Lower lobe of right lung (tissue), 2 donors: Measurements from ENCODE around the gene SLC19A1. TPM values are rescaled to one million over a fixed set of nuclear protein-coding genes. Genes with fewer than 3 reads are reported as not detected.
A peak's percentile ranks its signal among the peaks of the same experiment; 100 is the strongest.

Source experiments
- ATAC-seq, 2 donors: fragments of 200-7000 bp; cut with Tn5 transposase; one replicate each; pipeline ENCODE4 v1.9.1; 2020 to 2022; ENCODE audit warnings: mild to moderate bottlenecking in 2 of 2, moderate library complexity in 2 of 2
- DNase-seq: peaks from one replicate; pipeline ENCODE4 v3.0.0-alpha.2; 2020
- H3K27ac ChIP-seq: fragments of 200-600 bp; one replicate; pipeline ENCODE4 v1.8.0; 2022
- H3K27me3 ChIP-seq: fragments of 200-600 bp; one replicate; pipeline ENCODE4 v1.8.0; 2022; ENCODE audit warnings: low read depth
- H3K36me3 ChIP-seq: fragments of 200-600 bp; one replicate; pipeline ENCODE4 v1.8.0; 2022; ENCODE audit warnings: mild to moderate bottlenecking
- H3K4me1 ChIP-seq: fragments of 200-600 bp; one replicate; pipeline ENCODE4 v1.8.0; 2022
- H3K4me3 ChIP-seq: fragments of 200-600 bp; one replicate; pipeline ENCODE4 v1.8.0; 2022; ENCODE audit warnings: mild to moderate bottlenecking
- H3K9me3 ChIP-seq: fragments of 200-600 bp; one replicate; pipeline ENCODE4 v1.8.0; 2022
- intact Hi-C: fragments of 100-400 bp; cut with DNase I; formaldehyde crosslinking; loops from one replicate; pipeline ENCODE4 v1.11.0; 2022
- total RNA-seq: library from RNA; stranded (reverse); fragmentation: NEBNext Ultra II Directional; extraction: Animal tissue kit (Norgen Biotek cat#: 25700); gene quantifications from one replicate; pipeline ENCODE4 v1.2.1, GENCODE V29; 2021
- TF ChIP-seq, protein P1 (sequence below): fragments of 200-600 bp; IDR thresholded peaks from one replicate; pipeline ENCODE4 v1.8.0; 2022; ENCODE audit warnings: antibody characterized with exemption, mild to moderate bottlenecking
- donor health status: DM: no; HTN: yes; CAD: no; lungs with severe emphysema.

Gene SLC19A1
- total RNA-seq, 1 donor from 2014 or later, result 50.7 TPM

DNA sequence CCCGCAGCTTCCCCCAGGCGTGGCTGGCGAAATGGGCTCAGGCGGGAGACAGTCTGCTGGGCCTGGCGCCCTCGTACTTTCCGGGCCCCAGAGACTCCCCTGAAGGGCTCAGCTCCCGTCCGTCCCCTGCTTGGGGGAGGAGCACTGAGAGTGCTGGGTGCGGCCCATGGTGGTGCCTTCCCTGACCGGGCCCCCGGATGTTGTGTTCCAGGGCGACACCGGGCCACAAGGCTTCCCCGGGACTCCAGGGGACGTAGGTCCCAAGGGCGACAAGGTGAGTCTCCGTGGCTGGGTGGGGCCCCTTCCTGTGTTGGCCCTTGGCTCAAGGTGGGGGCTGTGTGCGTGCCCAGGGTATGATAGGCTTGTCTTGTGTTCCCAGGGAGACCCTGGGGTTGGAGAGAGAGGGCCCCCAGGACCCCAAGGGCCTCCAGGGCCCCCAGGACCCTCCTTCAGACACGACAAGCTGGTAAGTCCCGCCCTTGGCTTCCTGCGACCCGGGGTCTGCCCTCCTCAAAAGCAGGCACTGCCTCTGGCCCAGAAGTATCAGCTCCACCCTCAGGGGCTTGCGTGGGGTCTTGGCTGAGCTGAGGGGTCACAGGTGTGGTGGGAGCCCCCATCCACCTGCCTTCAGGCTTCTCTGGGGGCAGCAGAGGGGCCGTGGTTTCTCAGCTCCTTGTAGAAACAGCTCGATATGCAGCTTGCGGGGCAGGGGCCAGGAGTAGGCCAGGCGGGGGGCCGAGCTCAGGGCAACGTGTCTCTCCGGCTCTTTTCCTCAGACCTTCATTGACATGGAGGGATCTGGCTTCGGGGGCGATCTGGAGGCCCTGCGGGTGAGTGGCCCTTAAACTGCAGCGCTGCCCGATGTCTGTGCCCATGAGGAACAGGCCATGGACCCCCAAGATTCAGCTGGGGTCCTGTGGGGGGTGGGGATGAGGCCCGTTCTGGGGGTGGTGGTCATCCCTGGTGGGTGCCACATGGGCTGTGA, 62.3 kb downstream of the SLC19A1 start:
- DNase-seq (no peak), ATAC-seq (no peak)
- H3K27me3 ChIP-seq, result no peaks in the 10 kb centered on the region
- H3K4me1 ChIP-seq, result peaks cover 20% of the 10 kb centered on the region
- peaks cover 37% of the 10 kb centered on the region for H3K36me3 ChIP-seq
- intact Hi-C loops, result no loop called here
- no peaks in the 10 kb centered on the region for H3K9me3 ChIP-seq
- TF ChIP-seq, protein P1, sequence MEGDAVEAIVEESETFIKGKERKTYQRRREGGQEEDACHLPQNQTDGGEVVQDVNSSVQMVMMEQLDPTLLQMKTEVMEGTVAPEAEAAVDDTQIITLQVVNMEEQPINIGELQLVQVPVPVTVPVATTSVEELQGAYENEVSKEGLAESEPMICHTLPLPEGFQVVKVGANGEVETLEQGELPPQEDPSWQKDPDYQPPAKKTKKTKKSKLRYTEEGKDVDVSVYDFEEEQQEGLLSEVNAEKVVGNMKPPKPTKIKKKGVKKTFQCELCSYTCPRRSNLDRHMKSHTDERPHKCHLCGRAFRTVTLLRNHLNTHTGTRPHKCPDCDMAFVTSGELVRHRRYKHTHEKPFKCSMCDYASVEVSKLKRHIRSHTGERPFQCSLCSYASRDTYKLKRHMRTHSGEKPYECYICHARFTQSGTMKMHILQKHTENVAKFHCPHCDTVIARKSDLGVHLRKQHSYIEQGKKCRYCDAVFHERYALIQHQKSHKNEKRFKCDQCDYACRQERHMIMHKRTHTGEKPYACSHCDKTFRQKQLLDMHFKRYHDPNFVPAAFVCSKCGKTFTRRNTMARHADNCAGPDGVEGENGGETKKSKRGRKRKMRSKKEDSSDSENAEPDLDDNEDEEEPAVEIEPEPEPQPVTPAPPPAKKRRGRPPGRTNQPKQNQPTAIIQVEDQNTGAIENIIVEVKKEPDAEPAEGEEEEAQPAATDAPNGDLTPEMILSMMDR, result no peak
- no peak overlapping the region for H3K27ac ChIP-seq
- no peak overlapping the region for H3K4me3 ChIP-seq

DNA sequence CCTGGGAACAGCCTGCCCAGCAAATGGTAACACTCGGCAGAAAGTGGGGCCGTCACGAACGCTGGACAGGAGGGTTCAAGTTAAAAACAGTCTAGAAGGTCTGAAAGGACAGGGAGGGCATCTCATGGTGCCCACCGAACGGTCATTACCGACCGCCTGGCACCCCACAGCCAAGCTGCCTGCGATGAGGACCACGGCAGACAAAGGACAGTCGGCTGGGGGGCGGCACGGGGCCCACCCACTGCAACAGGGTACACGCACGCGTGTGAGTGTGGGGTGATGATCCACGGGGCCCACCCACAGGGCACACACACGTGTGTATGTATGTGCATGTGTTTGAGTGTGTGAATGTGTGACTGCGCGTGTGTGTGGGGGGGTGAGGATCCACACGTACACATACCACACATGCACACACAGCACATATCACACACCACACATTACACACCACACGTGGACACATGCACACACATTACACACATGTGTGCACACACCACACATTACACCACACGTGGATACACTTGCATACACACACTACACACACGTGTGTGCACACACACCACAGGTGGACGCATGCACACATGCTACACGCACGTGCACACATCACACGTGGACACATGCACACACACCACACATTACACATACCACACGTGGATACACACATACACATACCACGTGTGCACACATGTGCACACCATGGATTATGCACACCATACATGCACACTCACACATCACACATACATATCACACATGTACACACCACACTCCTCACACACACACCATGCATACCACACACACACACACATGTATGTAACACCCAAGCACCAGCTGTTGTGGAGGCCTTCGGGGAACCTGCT, 63.2 kb downstream of the SLC19A1 start:
- H3K4me3 ChIP-seq, result peak overlapping the region; percentile 29
- TF ChIP-seq, protein P1, result no peak
- peaks cover 20% of the 10 kb centered on the region for H3K4me1 ChIP-seq
- ATAC-seq (no peak), DNase-seq (no peak)
- no peaks in the 10 kb centered on the region for H3K9me3 ChIP-seq
- intact Hi-C loops, result no loop called here
- H3K36me3 ChIP-seq, result peaks cover 42% of the 10 kb centered on the region
- peak overlapping the region; percentile 68 for H3K27ac ChIP-seq
- H3K27me3 ChIP-seq, result no peaks in the 10 kb centered on the region

DNA sequence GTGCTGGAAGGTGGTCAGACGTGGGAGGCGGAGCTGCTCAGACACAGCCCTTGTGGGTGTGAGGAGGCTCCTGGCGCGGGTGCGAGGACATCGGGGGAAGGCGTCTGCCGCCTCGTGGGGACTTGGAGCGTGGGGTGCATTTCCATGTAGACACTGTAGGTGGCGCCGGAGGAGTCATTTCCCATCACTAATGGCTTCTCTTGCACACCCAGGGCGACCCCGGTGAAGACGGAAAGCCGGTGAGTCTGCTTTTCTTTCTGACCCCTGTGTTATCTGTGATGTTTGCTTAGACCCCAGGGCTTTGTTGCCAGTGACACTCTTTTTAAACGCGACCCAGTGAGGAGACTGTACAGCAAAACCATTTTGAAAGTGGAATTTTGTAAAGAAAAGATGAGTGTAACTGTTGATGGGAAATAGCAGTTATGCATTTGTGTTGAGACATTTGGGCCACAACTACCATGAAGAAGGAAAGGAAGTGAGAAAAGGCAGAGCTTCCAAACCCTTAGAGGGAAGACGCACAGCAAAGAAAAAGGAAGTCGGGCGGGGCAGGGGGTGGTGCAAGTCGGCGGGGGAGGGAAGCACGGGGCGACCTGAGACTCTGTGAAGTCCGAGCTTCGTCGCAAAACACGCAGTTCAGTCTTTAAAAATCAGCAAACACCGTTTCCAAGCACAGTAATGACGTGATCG, 64.0 kb downstream of the SLC19A1 start:
- TF ChIP-seq, protein P1, result peak; percentile 84
- intact Hi-C loops, result no loop called here
- Histone ChIP-seq H3K9me3 (no peaks in the 10 kb centered on the region), H3K36me3 (peaks cover 42% of the 10 kb centered on the region), H3K4me3 (peak overlapping the region; percentile 29), H3K4me1 (peaks cover 20% of the 10 kb centered on the region), H3K27ac (peak overlapping the region; percentile 68), H3K27me3 (no peaks in the 10 kb centered on the region)
- ATAC-seq, result peak; percentile 71 to 74
- peak; percentile 83 for DNase-seq

DNA sequence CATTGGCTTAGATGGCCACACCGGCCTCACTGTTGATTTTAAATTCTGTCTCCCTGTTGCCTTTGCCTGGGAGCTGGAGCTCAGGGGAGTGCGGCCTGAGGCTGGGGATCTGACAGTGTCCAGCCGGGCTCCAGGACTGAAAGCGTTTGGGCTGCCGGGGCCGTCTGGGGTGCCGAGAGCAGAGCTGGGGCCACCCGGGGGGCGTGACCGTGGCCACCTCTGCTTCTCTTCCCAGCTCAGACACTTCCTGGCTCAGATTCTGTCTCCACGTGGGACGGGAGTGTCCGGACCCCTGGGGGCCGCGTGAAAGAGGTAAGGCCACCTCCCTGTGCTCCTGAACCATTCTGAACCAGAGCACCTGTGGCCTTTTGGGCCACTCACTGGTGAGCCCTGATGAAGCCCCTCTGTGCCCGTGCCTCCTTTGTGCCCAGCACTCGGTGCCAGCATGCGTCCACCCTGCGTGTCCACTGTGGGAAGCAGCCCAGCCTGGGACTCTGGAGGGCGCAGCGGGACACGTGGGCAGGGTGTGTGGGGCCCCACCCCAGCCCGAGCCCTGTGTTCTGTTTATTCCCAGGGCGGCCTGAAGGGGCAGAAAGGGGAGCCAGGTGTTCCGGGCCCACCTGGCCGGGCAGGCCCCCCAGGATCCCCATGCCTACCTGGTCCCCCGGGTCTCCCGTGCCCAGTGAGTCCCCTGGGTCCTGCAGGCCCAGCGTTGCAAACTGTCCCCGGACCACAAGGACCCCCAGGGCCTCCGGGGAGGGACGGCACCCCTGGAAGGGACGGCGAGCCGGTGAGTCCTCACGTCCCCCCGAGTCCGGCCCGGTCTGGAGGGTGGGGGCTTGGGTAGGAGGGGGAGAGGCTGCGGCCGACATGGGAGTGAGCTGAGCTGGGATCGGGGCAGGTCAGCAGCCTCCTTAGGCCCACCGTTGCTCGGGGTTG, 64.8 kb downstream of the SLC19A1 start:
- Histone ChIP-seq H3K9me3 (no peaks in the 10 kb centered on the region), H3K27ac (peak overlapping the region; percentile 68), H3K4me1 (peaks cover 23% of the 10 kb centered on the region), H3K27me3 (no peaks in the 10 kb centered on the region), H3K4me3 (peak overlapping the region; percentile 29), H3K36me3 (peaks cover 37% of the 10 kb centered on the region)
- DNase-seq, result no peak
- TF ChIP-seq, protein P1, result no peak
- peak in 1 of 2 donors; percentile 2 for ATAC-seq
- intact Hi-C loops, result no loop called here
